Gastrocnemius medialis (tissue), 4 donors: ENCODE data around the gene OTOG. TPM values are rescaled to one million over a fixed set of nuclear protein-coding genes. Genes with fewer than 3 reads are reported as not detected.

ENCODE experiments used
- ATAC-seq, 2 donors: fragments of 150-250 bp; one replicate each; pipeline ENCODE4 v1.9.1; 2016
- DNase-seq, 2 donors: peaks; one replicate each; pipeline ENCODE4 v3.0.0-alpha.2; 2019
- H3K27ac ChIP-seq, 4 donors: fragments of 200-600 bp; sonication (generic); 1 replicate in 1 of 4; 2 replicates in 3 of 4; pipeline ENCODE4 v1.5.1; 2016 to 2018; ENCODE audit warnings: mild to moderate bottlenecking in 2 of 4, moderate library complexity in 1 of 4
- H3K27me3 ChIP-seq, 3 donors: fragments of 200-600 bp; sonication (generic) in 2 of 3; 1 replicate in 1 of 3; 2 replicates in 2 of 3; pipeline versions ENCODE4 v1.5.1 to v1.6.0; 2016 to 2019; ENCODE audit warnings: mild to moderate bottlenecking in 1 of 3, moderate library complexity in 1 of 3
- H3K36me3 ChIP-seq, 2 donors: fragments of 200-600 bp; sonication (generic) in 1 of 2; one replicate each; pipeline ENCODE4 v1.5.1; 2017 to 2018
- H3K4me1 ChIP-seq, 2 donors: fragments of 200-600 bp; sonication (generic) in 1 of 2; one replicate each; pipeline ENCODE4 v1.5.1; 2016 to 2017; ENCODE audit warnings: mild to moderate bottlenecking in 2 of 2
- H3K4me3 ChIP-seq, 4 donors: fragments of 200-600 bp; sonication (generic) in 3 of 4; 1 replicate in 1 of 4; 2 replicates in 3 of 4; pipeline ENCODE4 v1.5.1; 2016 to 2019; ENCODE audit warnings: mild to moderate bottlenecking in 2 of 4
- H3K9me3 ChIP-seq, 3 donors: fragments of 200-600 bp; sonication (generic) in 2 of 3; 1 replicate in 1 of 3; 2 replicates in 2 of 3; pipeline ENCODE4 v1.5.1; 2016 to 2019
- CTCF ChIP-seq, 5 experiments: fragments of 450-650 bp in 3 of 5; fragments of 200-600 bp in 2 of 5; sonication (generic) in 2 of 5; IDR thresholded peaks in 4 of 5; conservative IDR thresholded peaks in 1 of 5; 1 replicate in 4 of 5; 2 replicates in 1 of 5; pipeline ENCODE4 v1.5.1; 2016 to 2019; ENCODE audit warnings: antibody characterized with exemption in 5 of 5, mild to moderate bottlenecking in 3 of 5, moderate library complexity in 3 of 5
- POLR2A ChIP-seq, 2 donors: fragments of 450-650 bp; IDR thresholded peaks; one replicate each; pipeline ENCODE4 v1.6.1; 2017; ENCODE audit warnings: antibody characterized with exemption in 2 of 2, mild to moderate bottlenecking in 2 of 2, moderate library complexity in 2 of 2
- in situ Hi-C, 4 donors: fragments of 200-750 bp; cut with MboI; loops; one replicate each; pipeline versions ENCODE4 v1.15.0 to v1.8.0; 2017; ENCODE audit warnings: low sequenced_read_pairs in 4 of 4
- intact Hi-C: fragments of 100-400 bp; cut with DNase I; formaldehyde crosslinking; loops from one replicate; pipeline ENCODE4 v1.15.1; 2023; ENCODE audit warnings: low total_unique reads
- total RNA-seq, 4 donors: library from RNA; depleted of rRNA; stranded (reverse); fragments of >200 nt; gene quantifications; one replicate each; pipeline versions ENCODE4 v1.1.0 to v1.2.3, GENCODE V29; 2016

OTOG gene
- total RNA-seq, 4 donors from 2014 or later = not detected

DNA sequence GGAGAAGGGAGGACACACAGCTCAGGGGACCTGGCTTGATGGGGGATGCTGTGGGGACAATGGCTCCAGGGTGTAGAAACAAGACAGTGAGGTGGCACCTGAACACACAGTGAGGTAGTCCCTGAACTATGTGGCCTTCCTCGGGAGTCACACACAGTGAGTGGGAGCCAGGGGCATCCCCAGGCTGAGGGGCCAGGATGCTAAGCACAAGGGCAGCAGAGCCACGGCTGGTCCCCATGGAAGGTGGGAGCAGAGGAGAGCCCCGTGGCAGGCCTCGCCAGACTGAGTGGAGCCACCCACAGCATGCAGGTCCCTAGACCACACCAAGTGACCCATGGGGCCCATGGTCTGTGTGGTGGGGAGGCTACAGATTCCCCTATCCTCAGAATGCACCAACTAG lies 44.4 kb upstream of the OTOG start:
- peaks cover 8 to 12% of the 10 kb centered on the region in 2 donors for H3K4me1 ChIP-seq
- H3K27me3 ChIP-seq = no peaks in the 10 kb centered on the region
- no peaks in the 10 kb centered on the region for H3K36me3 ChIP-seq
- intact Hi-C loops (no loop called here), in situ Hi-C loops (loop anchor here (5.0 to 25.0 kb wide), 2 partner anchors 120 to 265 kb away; no protein-coding TSS in a partner anchor)
- no peaks in the 10 kb centered on the region for H3K9me3 ChIP-seq
- no peak for DNase-seq
- no peak overlapping the region for H3K27ac ChIP-seq
- no peak for TF ChIP-seq POLR2A (IDR thresholded peaks at IDR 0.05)
- TF ChIP-seq CTCF (IDR thresholded peaks at IDR 0.05 in 4 of 5, conservative IDR thresholded peaks at IDR 0.05 in 1 of 5) = no peak
- no peak overlapping the region for H3K4me3 ChIP-seq
- no peak for ATAC-seq

DNA sequence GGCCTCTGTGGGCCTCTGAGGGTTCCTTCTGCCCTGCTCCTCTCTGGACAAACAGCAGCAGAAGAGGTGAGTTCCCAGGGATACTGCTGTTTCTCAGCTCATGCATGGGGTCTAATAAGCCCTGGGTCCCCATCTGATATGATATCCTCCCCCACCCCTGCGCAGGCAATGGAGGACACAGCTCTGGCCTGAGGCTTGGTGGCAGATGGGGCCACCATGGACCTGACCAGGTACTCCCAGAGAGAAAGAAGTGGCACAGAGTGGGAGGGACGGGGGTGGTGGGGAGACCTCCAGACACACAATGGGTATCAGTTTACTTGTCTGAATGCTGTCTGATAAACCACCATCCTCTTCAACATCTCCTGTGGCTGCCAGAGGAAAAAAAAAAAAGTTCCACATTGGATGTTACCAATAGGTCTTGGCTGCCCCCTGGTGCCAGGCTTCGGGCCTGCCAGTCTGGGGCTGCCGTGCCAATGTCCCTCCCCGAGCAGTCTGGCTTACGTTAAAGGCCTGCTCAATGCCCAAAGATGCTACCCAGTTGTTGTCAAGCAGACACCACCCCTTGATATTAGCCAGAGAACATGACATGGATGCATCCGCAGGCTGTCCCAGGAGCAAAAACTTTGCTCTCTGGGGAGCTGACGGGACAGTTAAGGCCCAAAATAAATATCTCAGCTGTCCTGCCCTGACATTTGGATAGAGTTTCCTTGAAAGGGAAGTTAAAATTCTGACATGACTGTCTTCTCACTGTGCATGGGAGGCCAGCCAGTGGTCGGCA lies 42.5 kb upstream of the OTOG start:
- peak overlapping the region; percentile 12 to 39 (median 32) for H3K27ac ChIP-seq
- H3K4me3 ChIP-seq = no peak overlapping the region
- H3K9me3 ChIP-seq = no peaks in the 10 kb centered on the region
- H3K27me3 ChIP-seq = no peaks in the 10 kb centered on the region
- intact Hi-C loops (loop anchor here (1.0 kb wide), 2 partner anchors 120 to 150 kb away; no protein-coding TSS in a partner anchor), in situ Hi-C loops (loop anchor here (5.0 to 25.0 kb wide), 2 partner anchors 122 to 267 kb away; no protein-coding TSS in a partner anchor)
- ATAC-seq = peak; percentile 67 to 90
- TF ChIP-seq CTCF (IDR thresholded peaks at IDR 0.05 in 4 of 5, conservative IDR thresholded peaks at IDR 0.05 in 1 of 5) (peak; percentile 88 to 98 (median 90)), POLR2A (IDR thresholded peaks at IDR 0.05) (no peak)
- H3K4me1 ChIP-seq = peaks cover 20 to 24% of the 10 kb centered on the region in 2 donors
- DNase-seq = peak; percentile 59 to 82
- no peaks in the 10 kb centered on the region for H3K36me3 ChIP-seq

- ATAC-seq = peak in 1 of 2 donors; percentile 12
- in situ Hi-C loops (loop anchor here in 2 of 4 donors (5.0 to 25.0 kb wide), 2 partner anchors 123 to 268 kb away; no protein-coding TSS in a partner anchor), intact Hi-C loops (no loop called here)
- peak overlapping the region; percentile 12 to 39 (median 32) for H3K27ac ChIP-seq
- no peaks in the 10 kb centered on the region for H3K9me3 ChIP-seq
- no peaks in the 10 kb centered on the region for H3K36me3 ChIP-seq
- TF ChIP-seq POLR2A (IDR thresholded peaks at IDR 0.05) = no peak
- no peak for TF ChIP-seq CTCF (IDR thresholded peaks at IDR 0.05 in 4 of 5, conservative IDR thresholded peaks at IDR 0.05 in 1 of 5)
- no peak for DNase-seq
- peaks cover 20 to 24% of the 10 kb centered on the region in 2 donors for H3K4me1 ChIP-seq
- no peaks in the 10 kb centered on the region for H3K27me3 ChIP-seq
- H3K4me3 ChIP-seq = no peak overlapping the region
Observed at GRCh38 chr11:17505146-17505545, 41.9 kb upstream of the OTOG start.

DNA sequence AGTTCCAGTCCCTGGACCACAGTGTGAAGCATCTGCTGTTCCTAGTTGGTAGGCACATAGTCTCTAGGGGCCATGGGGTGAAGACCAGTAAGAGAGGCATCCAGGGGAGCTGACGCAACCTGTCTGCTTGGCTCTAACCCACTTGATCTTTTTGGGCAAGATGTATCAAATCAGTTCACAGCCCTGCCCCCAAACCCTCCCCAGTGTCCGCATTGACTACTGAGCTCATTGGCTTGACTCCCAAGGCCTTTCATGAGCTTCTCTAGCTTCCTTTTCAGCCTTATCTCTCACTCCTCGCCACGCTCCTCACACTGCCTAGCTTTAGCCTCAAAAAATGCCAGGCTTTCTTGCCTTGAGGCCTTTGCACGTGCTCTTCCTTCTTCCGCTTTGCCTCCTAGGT lies 40.7 kb upstream of the OTOG start:
- intact Hi-C loops = no loop called here
- Histone ChIP-seq H3K36me3 (no peaks in the 10 kb centered on the region), H3K27ac (no peak overlapping the region), H3K27me3 (no peaks in the 10 kb centered on the region), H3K4me3 (no peak overlapping the region), H3K9me3 (no peaks in the 10 kb centered on the region), H3K4me1 (peaks cover 20 to 24% of the 10 kb centered on the region in 2 donors)
- TF ChIP-seq CTCF (IDR thresholded peaks at IDR 0.05 in 4 of 5, conservative IDR thresholded peaks at IDR 0.05 in 1 of 5) = no peak
- TF ChIP-seq POLR2A (IDR thresholded peaks at IDR 0.05) = no peak
- no peak for DNase-seq
- ATAC-seq = no peak
- in situ Hi-C loops = loop anchor here in 2 of 4 donors (5.0 to 25.0 kb wide), 2 partner anchors 124 to 269 kb away; no protein-coding TSS in a partner anchor
